ENCODE measurements around the gene GPR107. TPM values are rescaled to one million over a fixed set of nuclear protein-coding genes. Genes with fewer than 3 reads are reported as not detected.

The GPR107 gene
- total RNA-seq, 1 donor from 2014 or later: 58.7 TPM

DNA sequence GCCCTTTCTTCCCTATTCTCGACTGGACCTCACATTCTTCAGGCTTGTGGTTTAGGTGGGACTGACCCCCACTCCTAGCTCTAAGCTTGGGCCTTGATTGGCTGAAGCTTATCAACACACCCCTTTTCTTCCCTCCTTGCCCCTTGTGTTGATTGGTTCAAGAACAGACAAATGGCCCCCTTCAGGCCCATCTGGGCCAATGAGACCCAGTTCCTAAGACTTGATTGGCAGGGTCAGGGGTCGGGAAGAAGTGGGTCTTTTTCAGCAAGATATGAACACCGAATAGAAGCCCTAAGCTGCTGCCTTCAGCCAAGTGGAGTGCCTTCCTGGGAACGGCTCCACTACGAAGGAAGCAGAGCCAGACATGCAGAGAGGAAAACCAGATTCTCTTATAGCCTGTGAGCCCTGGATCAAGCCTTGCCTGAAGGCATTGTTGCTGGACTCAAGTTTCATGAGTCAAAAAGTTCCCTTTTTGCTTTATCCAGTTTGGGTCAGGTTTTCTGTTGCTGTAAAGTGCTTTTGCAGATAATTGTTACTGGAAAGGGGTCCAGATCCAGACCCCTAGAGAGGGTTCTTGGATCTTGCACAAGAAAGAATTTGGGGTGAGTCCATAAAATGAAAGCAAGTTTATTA, 96.1 kb downstream of the GPR107 start:
- H3K4me1 ChIP-seq (ENCODE audit: insufficient read depth, low read length): peaks cover 8% of the 10 kb centered on the region
- no peak for TF ChIP-seq EZH2 (IDR thresholded peaks at IDR 0.05; ENCODE audit: insufficient read depth, low read length)
- no peak for TF ChIP-seq CTCF (IDR thresholded peaks at IDR 0.05; ENCODE audit: insufficient read depth, low read depth, low read length)
- H2AFZ ChIP-seq (ENCODE audit: low read depth, low read length): no peak overlapping the region
- DNase-seq (ENCODE audit: low read depth) (no peak), FAIRE-seq (no peak)
- no peaks in the 10 kb centered on the region for H3K79me2 ChIP-seq (ENCODE audit: insufficient read depth, low read length)
- Mint-ChIP-seq H3K27ac (ENCODE audit: unreplicated experiment) (no peak overlapping the region), H3K9me3 (ENCODE audit: unreplicated experiment) (no peaks in the 10 kb centered on the region), H3K36me3 (ENCODE audit: low read depth, unreplicated experiment) (no peaks in the 10 kb centered on the region), H3K27me3 (ENCODE audit: low read depth, unreplicated experiment) (no peaks in the 10 kb centered on the region), H3K4me3 (ENCODE audit: unreplicated experiment) (no peak overlapping the region), H3K4me1 (ENCODE audit: low read depth, unreplicated experiment) (peaks cover 11% of the 10 kb centered on the region)
- no peaks in the 10 kb centered on the region for H3K9me3 ChIP-seq (ENCODE audit: insufficient read depth, low read depth, low read length)
- H3K4me3 ChIP-seq (ENCODE audit: insufficient read depth, low read depth, low read length): no peak overlapping the region
- no peak overlapping the region for H3K27ac ChIP-seq (ENCODE audit: low read depth, low read length)
- no peaks in the 10 kb centered on the region for H3K36me3 ChIP-seq (ENCODE audit: insufficient read depth, low read length)
- no peak overlapping the region for H3K9ac ChIP-seq (ENCODE audit: low read length)
- no peaks in the 10 kb centered on the region for H3K27me3 ChIP-seq (ENCODE audit: insufficient read depth, low read length)
- no peak overlapping the region for H3K4me2 ChIP-seq (ENCODE audit: low read length)
- H4K20me1 ChIP-seq (ENCODE audit: insufficient read depth, low read length): no peaks in the 10 kb centered on the region

- no peak for TF ChIP-seq CTCF (IDR thresholded peaks at IDR 0.05; ENCODE audit: insufficient read depth, low read depth, low read length)
- no peak for TF ChIP-seq EZH2 (IDR thresholded peaks at IDR 0.05; ENCODE audit: insufficient read depth, low read length)
- Histone ChIP-seq H3K9me3 (ENCODE audit: insufficient read depth, low read depth, low read length) (no peaks in the 10 kb centered on the region), H3K27ac (ENCODE audit: low read depth, low read length) (peak overlapping the region; percentile 56), H3K9ac (ENCODE audit: low read length) (peak overlapping the region; percentile 22), H3K4me3 (ENCODE audit: insufficient read depth, low read depth, low read length) (no peak overlapping the region), H4K20me1 (ENCODE audit: insufficient read depth, low read length) (no peaks in the 10 kb centered on the region), H3K4me2 (ENCODE audit: low read length) (no peak overlapping the region), H3K4me1 (ENCODE audit: insufficient read depth, low read length) (peaks cover 8% of the 10 kb centered on the region), H3K36me3 (ENCODE audit: insufficient read depth, low read length) (no peaks in the 10 kb centered on the region), H2AFZ (ENCODE audit: low read depth, low read length) (peak overlapping the region; percentile 60), H3K79me2 (ENCODE audit: insufficient read depth, low read length) (no peaks in the 10 kb centered on the region), H3K27me3 (ENCODE audit: insufficient read depth, low read length) (no peaks in the 10 kb centered on the region)
- no peaks in the 10 kb centered on the region for H3K36me3 Mint-ChIP-seq (ENCODE audit: low read depth, unreplicated experiment)
- peak; percentile 67 for DNase-seq (ENCODE audit: low read depth)
- no peaks in the 10 kb centered on the region for H3K9me3 Mint-ChIP-seq (ENCODE audit: unreplicated experiment)
- H3K4me3 Mint-ChIP-seq (ENCODE audit: unreplicated experiment): no peak overlapping the region
- H3K27me3 Mint-ChIP-seq (ENCODE audit: low read depth, unreplicated experiment): no peaks in the 10 kb centered on the region
- FAIRE-seq: no peak
- peak overlapping the region; percentile 99 for H3K27ac Mint-ChIP-seq (ENCODE audit: unreplicated experiment)
- peaks cover 7% of the 10 kb centered on the region for H3K4me1 Mint-ChIP-seq (ENCODE audit: low read depth, unreplicated experiment)
These were observed 97.2 kb downstream of the GPR107 start for GRCh38 chr9:130150779-130151382.

DNA sequence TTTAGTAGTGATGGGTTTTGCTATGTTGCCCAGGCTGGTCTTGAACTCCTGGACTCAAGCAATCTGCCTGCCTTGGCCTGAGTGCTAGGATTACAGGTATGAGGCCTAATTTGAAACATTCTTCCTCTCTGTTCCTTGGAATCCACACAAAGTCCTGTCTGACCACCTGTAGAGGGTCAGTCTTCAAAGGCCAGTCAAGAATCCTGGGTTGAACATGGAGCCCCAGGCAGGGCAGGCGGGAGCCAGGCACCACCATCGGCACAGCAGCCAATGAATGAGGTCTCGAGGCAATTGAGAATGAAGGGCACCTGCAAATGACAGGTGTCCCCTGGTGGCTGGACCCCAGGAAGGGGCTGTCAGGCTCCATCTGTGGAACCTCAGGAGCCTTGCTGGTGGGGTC, 101.1 kb downstream of the GPR107 start:
- H3K36me3 ChIP-seq (ENCODE audit: insufficient read depth, low read length): no peaks in the 10 kb centered on the region
- Mint-ChIP-seq H3K27me3 (ENCODE audit: low read depth, unreplicated experiment) (no peaks in the 10 kb centered on the region), H3K27ac (ENCODE audit: unreplicated experiment) (no peak overlapping the region), H3K36me3 (ENCODE audit: low read depth, unreplicated experiment) (no peaks in the 10 kb centered on the region), H3K9me3 (ENCODE audit: unreplicated experiment) (no peaks in the 10 kb centered on the region), H3K4me3 (ENCODE audit: unreplicated experiment) (no peak overlapping the region), H3K4me1 (ENCODE audit: low read depth, unreplicated experiment) (peaks cover 7% of the 10 kb centered on the region)
- H3K4me1 ChIP-seq (ENCODE audit: insufficient read depth, low read length): peaks cover 8% of the 10 kb centered on the region
- no peaks in the 10 kb centered on the region for H3K9me3 ChIP-seq (ENCODE audit: insufficient read depth, low read depth, low read length)
- H3K79me2 ChIP-seq (ENCODE audit: insufficient read depth, low read length): no peaks in the 10 kb centered on the region
- H3K9ac ChIP-seq (ENCODE audit: low read length): no peak overlapping the region
- H2AFZ ChIP-seq (ENCODE audit: low read depth, low read length): no peak overlapping the region
- H3K4me3 ChIP-seq (ENCODE audit: insufficient read depth, low read depth, low read length): no peak overlapping the region
- H3K27me3 ChIP-seq (ENCODE audit: insufficient read depth, low read length): no peaks in the 10 kb centered on the region
- FAIRE-seq (no peak), DNase-seq (ENCODE audit: low read depth) (no peak)
- TF ChIP-seq CTCF (IDR thresholded peaks at IDR 0.05; ENCODE audit: insufficient read depth, low read depth, low read length): no peak
- TF ChIP-seq EZH2 (IDR thresholded peaks at IDR 0.05; ENCODE audit: insufficient read depth, low read length): no peak
- no peak overlapping the region for H3K27ac ChIP-seq (ENCODE audit: low read depth, low read length)
- H3K4me2 ChIP-seq (ENCODE audit: low read length): no peak overlapping the region
- no peaks in the 10 kb centered on the region for H4K20me1 ChIP-seq (ENCODE audit: insufficient read depth, low read length)

Data from astrocyte (in vitro differentiated cells and primary cell).